ENCODE data around the gene GATD1.

GRCh38 chr11:728901-729491, 48.3 kb downstream of the GATD1 start:
- TF ChIP-seq, protein P1, sequence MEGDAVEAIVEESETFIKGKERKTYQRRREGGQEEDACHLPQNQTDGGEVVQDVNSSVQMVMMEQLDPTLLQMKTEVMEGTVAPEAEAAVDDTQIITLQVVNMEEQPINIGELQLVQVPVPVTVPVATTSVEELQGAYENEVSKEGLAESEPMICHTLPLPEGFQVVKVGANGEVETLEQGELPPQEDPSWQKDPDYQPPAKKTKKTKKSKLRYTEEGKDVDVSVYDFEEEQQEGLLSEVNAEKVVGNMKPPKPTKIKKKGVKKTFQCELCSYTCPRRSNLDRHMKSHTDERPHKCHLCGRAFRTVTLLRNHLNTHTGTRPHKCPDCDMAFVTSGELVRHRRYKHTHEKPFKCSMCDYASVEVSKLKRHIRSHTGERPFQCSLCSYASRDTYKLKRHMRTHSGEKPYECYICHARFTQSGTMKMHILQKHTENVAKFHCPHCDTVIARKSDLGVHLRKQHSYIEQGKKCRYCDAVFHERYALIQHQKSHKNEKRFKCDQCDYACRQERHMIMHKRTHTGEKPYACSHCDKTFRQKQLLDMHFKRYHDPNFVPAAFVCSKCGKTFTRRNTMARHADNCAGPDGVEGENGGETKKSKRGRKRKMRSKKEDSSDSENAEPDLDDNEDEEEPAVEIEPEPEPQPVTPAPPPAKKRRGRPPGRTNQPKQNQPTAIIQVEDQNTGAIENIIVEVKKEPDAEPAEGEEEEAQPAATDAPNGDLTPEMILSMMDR (IDR thresholded peaks at IDR 0.05) = no peak
- TF ChIP-seq POLR2A (IDR thresholded peaks at IDR 0.05) = no peak
